ENCODE measurements around the gene CALCOCO1. TPM values are rescaled to one million over a fixed set of nuclear protein-coding genes. Genes with fewer than 3 reads are reported as not detected.
A peak's percentile ranks its signal among the peaks of the same experiment; 100 is the strongest.

CALCOCO1 gene
- total RNA-seq, 1 donor from 2014 or later, result 206 TPM

GRCh38 chr12:53677800-53678148 lies 49.5 kb downstream of the CALCOCO1 start:
- intact Hi-C loops (cut with DNase I), result loop anchor here (10.0 kb wide), 1 partner anchor 133 kb away; no protein-coding TSS in a partner anchor
- no peak for DNase-seq (ENCODE audit: low spot score)
- ATAC-seq, result no peak

DNA sequence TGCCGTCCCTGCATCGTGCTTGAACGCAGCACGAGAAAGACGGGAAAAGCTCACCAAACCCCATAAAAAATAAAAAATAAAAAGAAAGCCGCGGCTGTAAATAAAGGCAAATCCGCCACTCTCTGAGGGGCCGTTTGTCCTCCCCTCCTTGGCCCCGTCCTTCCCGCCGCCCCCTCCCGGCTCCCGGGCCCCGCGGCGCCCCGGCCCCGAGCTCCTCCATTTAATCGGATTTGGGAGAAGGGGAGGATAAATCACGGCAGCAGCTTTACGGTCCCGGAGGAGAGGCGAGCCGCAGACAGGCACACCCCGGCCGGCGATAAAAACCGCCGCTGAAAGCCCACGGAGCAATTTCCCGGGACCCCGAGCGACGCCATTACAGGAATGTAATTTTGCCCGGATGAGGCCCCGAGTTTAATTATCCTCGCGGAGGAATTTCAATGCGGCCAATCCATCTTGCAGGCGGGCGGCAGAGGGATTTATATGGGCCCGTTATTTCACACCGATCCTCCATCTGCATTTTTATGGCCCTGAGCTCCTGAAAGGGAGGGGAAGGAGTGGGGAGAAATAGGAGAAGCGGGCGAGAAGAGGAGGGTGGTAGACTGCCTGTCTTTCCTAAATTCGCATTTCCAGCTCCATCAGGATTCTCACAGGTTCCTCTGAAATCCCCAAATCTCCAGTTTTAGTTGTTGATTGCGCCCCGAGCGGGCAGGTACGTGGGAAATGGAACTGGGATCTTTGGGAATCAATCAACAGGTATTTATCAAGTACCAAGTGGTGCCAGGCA lies 50.0 kb downstream of the CALCOCO1 start:
- DNase-seq (ENCODE audit: low spot score), result no peak
- peak; percentile 2 for ATAC-seq
- intact Hi-C loops (cut with DNase I), result loop anchor here (10.0 kb wide), 1 partner anchor 132 kb away; no protein-coding TSS in a partner anchor

DNA sequence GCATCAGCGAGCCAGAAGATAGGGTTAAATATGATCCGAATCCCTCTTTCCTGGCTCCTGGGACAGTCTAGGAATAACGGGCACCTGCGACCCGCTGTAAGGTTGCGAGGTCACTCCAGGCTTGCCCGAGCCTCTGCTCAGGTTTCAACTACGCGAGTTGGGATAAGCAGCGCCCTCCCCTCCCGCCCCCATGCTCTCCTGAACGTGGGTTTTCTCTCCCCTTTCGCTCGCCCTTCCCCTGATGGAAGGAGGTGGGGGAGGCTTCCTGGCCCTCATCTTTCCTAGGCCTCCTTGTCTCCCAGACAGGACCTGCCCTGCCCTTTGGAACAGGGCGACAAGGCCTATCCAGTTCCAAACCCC lies 50.6 kb downstream of the CALCOCO1 start:
- DNase-seq (ENCODE audit: low spot score) (peak; percentile 74), ATAC-seq (peak; percentile 55)
- intact Hi-C loops (cut with DNase I), result loop anchor here (10.0 kb wide), 1 partner anchor 132 kb away; no protein-coding TSS in a partner anchor

DNA sequence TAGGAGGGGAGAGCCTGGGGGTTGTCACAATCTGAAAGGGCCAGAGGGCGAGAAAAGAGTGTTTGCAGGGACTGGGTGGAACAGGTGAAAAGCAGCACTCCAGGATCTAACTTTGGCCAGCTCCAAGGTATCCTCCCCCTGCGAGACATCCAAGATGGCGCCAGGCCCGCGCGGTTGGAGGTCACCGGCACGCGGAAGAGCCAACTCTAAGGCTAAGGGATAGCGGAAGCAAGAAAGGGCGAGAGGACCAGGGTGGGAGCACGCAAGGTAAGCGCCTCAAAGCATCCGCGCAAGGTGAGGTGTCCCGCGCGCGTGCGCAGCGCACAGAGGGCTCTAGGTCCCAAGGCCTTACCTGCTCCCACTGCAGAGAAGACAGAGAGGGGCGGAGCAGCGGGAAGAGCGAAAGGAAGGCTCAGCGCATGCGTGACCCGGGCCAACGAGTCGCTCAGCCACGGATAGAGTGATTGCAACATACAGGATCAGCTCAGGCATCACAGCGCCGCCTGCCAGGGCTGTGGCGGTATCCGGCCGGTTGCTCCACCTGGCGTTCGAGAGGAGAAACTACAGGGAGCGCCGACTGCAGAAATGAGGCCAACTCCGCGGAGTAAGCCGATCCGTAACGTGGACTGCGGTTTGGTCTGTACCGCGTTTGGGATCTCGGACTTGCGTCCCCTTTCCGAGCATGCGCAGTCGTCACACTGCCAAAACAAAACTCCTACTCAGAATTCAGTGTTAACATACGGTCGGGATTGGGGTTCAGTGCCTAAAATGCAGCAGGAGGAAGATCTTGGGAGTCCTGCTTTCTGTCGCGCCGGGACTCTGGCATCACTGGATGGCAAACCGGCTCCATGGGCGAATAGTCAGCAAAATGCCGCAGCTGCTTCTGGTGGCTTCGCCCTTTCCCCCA lies 51.3 kb downstream of the CALCOCO1 start, which contains the start of gene ATP5MC2:
Gene ATP5MC2 (minus strand): TSS at position 383 of the 907 bp plus-strand sequence. CDS start 3,469 bp downstream, outside the sequence.
- peak; percentile 98 for DNase-seq (ENCODE audit: low spot score)
- intact Hi-C loops (cut with DNase I), result loop anchor here (10.0 kb wide), 1 partner anchor 131 kb away; no protein-coding TSS in a partner anchor
- ATAC-seq, result peak; percentile 97

DNA sequence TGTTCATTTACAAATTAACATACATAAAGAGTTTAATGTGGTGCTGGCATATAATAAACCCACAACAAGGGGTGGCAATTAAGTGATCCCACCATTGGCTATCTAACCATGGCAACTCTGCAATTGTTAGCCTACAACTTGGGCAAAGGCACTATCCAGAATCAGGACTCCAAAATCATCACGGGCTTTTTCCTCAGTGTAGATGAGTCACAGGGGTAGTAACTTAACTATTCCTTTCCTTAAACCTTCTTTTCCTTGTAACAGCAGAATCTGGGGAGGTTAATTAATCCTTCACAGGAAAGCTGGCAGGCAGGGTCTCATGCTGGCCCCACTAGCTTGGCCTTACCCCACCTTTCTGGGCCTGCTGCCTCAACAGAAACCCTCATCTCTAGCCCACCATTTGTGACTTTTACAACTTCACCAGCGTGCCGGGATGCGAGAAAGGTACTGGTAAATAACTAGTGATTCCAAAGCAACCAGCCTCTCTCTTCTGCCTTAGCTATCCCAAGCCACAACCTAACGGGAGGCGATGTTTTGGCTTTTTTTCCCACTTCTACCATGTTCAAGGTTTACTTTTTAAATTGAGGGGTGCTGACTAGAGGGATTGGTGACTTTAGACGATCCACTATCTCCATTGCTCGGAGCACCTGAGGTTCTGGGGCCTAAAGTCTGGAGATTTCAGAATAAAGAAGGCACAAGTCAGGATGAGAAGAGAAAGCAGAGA lies 52.1 kb downstream of the CALCOCO1 start:
- ATAC-seq, result no peak
- intact Hi-C loops (cut with DNase I), result loop anchor here (10.0 kb wide), 1 partner anchor 130 kb away; no protein-coding TSS in a partner anchor
- DNase-seq (ENCODE audit: low spot score), result no peak

GRCh38 chr12:53670971-53671370 lies 56.3 kb downstream of the CALCOCO1 start:
- no peak for ATAC-seq
- intact Hi-C loops (cut with DNase I), result loop anchor here (10.0 kb wide), 1 partner anchor 126 kb away; no protein-coding TSS in a partner anchor
- no peak for DNase-seq (ENCODE audit: low spot score)

DNA sequence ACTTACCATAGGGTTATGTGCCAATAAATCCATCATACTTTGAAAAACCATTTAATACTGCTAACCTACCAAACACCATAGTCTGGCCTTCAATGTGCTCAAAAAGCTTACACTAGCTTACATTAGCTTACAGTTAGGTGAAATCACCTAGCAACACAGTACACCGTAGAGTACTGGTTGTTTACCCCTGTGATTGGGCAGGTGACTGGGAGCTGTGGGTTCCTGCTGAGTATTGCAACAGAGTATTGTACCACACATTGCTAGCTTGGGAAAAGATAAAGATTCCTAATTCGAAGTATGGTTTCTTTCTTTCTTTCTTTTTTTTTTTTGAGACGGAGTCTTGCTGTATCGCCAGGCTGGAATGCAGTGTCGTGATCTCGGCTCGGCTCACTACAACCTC lies 56.9 kb downstream of the CALCOCO1 start:
- ATAC-seq (no peak), DNase-seq (ENCODE audit: low spot score) (no peak)
- intact Hi-C loops (cut with DNase I), result loop anchor here (10.0 kb wide), 1 partner anchor 126 kb away; no protein-coding TSS in a partner anchor

DNA sequence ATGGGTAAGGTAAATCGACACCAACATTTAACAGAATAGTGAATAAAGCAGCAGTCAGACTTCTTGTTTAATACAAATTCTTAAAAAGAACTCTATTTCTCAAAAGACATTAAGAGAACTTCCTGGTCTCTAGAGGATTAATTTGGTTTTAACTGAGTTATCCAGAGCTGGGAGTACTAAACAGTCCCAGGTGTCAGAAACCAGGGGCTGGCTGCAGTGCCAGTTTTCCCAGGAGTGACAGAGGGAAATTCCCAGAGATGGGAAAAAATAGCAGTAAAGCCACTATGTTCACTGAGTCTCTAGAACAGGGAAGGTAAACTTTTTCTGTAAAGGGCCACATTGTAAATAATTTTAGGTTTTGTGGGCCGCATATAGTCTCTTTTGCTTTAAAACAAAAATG lies 60.2 kb downstream of the CALCOCO1 start:
- intact Hi-C loops (cut with DNase I), result no loop called here
- ATAC-seq (no peak), DNase-seq (ENCODE audit: low spot score) (no peak)

DNA sequence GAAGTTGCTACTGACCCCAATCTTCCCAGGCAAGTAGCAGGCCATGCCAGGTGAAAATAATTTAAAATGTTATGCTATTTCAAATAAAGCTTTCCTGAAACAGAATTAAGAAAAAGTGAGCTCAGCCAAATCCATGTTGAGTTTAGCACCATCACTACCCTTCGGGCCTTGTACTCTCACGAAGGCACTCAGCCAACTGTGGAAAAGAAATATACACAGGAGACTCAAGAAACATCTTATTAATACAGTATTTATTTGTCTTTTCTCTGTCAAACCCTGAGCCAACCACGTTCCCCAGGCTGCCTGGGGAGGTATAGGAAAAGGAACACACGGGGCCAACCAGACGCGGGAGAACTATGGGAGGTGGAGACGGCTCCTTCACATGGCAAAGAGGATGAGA lies 62.3 kb downstream of the CALCOCO1 start:
- ATAC-seq (peak; percentile 23), DNase-seq (ENCODE audit: low spot score) (no peak)
- intact Hi-C loops (cut with DNase I), result no loop called here

DNA sequence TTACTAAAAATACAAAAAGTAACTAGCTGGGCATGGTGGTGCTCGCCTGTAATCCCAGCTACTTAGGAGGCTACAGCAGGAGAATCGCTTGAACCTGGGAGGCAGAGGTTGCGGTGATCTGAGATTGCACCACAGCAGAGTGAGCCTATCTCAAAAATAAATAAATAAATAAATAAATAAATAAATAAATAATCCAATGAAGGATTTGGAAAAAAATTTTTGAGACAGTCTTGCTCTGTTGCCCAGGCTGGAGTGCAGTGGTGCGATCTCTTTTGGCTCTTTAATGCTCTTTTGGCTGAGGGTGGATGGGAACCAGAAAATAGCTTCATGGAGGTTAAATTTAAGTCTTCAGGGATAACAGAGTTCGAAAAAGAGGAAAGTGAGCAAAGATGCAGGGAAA lies 63.1 kb downstream of the CALCOCO1 start:
- no peak for ATAC-seq
- intact Hi-C loops (cut with DNase I), result no loop called here
- no peak for DNase-seq (ENCODE audit: low spot score)

DNA sequence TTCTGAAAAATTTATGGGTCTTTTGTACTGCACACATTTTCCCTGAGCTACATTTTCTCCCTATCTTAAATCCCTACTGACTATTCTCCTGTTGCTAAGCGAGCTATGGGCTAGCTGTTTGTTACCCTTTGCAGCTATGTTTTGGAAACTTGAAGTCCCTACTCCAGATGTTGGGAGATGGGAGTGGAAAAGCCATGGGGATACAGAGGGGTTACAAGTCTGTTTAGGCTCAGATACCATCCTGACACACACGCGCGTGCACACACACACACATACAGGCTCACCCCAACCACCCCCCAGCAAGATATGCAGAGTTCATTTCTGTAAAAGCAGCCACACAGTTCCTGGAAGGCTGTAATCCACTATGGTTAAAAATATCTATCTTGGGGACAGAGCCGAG lies 67.2 kb downstream of the CALCOCO1 start:
- DNase-seq (ENCODE audit: low spot score), result no peak
- intact Hi-C loops (cut with DNase I), result no loop called here
- peak; percentile 59 for ATAC-seq

- peak; percentile 31 for ATAC-seq
- intact Hi-C loops (cut with DNase I), result no loop called here
- DNase-seq (ENCODE audit: low spot score), result no peak
Measured at GRCh38 chr12:53659571-53659981, 67.7 kb downstream of the CALCOCO1 start.

GRCh38 chr12:53659011-53659551 lies 68.2 kb downstream of the CALCOCO1 start:
- intact Hi-C loops (cut with DNase I), result no loop called here
- peak; percentile 98 for ATAC-seq
- peak; percentile 65 for DNase-seq (ENCODE audit: low spot score)

Other genes with a start within 250 kb of the CALCOCO1 start
- gene MAP3K12, start 228.0 kb downstream of the CALCOCO1 start, total RNA-seq, result 28.6 TPM
- 19.4 TPM for gene TARBP2, start 226.2 kb downstream of the CALCOCO1 start, total RNA-seq
- gene NPFF, start 220.0 kb downstream of the CALCOCO1 start, total RNA-seq, result not detected
- 62.5 TPM for gene ATF7, start 101.1 kb downstream of the CALCOCO1 start, total RNA-seq
- gene ATP5MC2, start 51.4 kb downstream of the CALCOCO1 start, total RNA-seq, result 148 TPM
- not detected for gene CISTR, start 24.5 kb upstream of the CALCOCO1 start, total RNA-seq
- gene HOXC13, start 211.4 kb upstream of the CALCOCO1 start, total RNA-seq, result 0.22 TPM
- 0.22 TPM for gene HOXC12, start 227.5 kb upstream of the CALCOCO1 start, total RNA-seq
- gene HOXC11, start 245.7 kb upstream of the CALCOCO1 start, total RNA-seq, result 1.2 TPM
- 4.0 TPM for gene HOTAIR, start 247.5 kb upstream of the CALCOCO1 start, total RNA-seq